HL-60 (cell line): ENCODE measurements around the gene NECTIN3.

Experiments
- POLR2AphosphoS5 ChIP-seq: IDR thresholded peaks from 2 replicates; pipeline ENCODE4 v1.6.1; 2012; ENCODE audit warnings: low read depth
- SPI1 ChIP-seq: IDR thresholded peaks from 2 replicates; pipeline ENCODE4 v1.6.1; 2012; ENCODE audit warnings: low read depth, mild to moderate bottlenecking, borderline replicate concordance
- TF ChIP-seq, protein P1 (sequence below): IDR thresholded peaks from one replicate; pipeline ENCODE4 v1.5.1; 2011; ENCODE audit warnings: low read length, control low read depth, inconsistent platforms; ENCODE audit not compliant: insufficient read depth
- TF ChIP-seq, protein P2 (sequence below): IDR thresholded peaks from 2 replicates; pipeline ENCODE4 v1.6.1; 2012; ENCODE audit warnings: low read depth; ENCODE audit not compliant: insufficient replicate concordance

GRCh38 chr3:111130827-111131226 is 59.2 kb downstream of the NECTIN3 start:
- TF ChIP-seq, protein P1, sequence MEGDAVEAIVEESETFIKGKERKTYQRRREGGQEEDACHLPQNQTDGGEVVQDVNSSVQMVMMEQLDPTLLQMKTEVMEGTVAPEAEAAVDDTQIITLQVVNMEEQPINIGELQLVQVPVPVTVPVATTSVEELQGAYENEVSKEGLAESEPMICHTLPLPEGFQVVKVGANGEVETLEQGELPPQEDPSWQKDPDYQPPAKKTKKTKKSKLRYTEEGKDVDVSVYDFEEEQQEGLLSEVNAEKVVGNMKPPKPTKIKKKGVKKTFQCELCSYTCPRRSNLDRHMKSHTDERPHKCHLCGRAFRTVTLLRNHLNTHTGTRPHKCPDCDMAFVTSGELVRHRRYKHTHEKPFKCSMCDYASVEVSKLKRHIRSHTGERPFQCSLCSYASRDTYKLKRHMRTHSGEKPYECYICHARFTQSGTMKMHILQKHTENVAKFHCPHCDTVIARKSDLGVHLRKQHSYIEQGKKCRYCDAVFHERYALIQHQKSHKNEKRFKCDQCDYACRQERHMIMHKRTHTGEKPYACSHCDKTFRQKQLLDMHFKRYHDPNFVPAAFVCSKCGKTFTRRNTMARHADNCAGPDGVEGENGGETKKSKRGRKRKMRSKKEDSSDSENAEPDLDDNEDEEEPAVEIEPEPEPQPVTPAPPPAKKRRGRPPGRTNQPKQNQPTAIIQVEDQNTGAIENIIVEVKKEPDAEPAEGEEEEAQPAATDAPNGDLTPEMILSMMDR, result no peak
- TF ChIP-seq, protein P2, sequence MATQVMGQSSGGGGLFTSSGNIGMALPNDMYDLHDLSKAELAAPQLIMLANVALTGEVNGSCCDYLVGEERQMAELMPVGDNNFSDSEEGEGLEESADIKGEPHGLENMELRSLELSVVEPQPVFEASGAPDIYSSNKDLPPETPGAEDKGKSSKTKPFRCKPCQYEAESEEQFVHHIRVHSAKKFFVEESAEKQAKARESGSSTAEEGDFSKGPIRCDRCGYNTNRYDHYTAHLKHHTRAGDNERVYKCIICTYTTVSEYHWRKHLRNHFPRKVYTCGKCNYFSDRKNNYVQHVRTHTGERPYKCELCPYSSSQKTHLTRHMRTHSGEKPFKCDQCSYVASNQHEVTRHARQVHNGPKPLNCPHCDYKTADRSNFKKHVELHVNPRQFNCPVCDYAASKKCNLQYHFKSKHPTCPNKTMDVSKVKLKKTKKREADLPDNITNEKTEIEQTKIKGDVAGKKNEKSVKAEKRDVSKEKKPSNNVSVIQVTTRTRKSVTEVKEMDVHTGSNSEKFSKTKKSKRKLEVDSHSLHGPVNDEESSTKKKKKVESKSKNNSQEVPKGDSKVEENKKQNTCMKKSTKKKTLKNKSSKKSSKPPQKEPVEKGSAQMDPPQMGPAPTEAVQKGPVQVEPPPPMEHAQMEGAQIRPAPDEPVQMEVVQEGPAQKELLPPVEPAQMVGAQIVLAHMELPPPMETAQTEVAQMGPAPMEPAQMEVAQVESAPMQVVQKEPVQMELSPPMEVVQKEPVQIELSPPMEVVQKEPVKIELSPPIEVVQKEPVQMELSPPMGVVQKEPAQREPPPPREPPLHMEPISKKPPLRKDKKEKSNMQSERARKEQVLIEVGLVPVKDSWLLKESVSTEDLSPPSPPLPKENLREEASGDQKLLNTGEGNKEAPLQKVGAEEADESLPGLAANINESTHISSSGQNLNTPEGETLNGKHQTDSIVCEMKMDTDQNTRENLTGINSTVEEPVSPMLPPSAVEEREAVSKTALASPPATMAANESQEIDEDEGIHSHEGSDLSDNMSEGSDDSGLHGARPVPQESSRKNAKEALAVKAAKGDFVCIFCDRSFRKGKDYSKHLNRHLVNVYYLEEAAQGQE, result no peak
- TF ChIP-seq POLR2AphosphoS5 (no peak), SPI1 (no peak)
